Spleen (tissue), 11 donors: ENCODE results near the gene CDK19. TPM values are rescaled to one million over a fixed set of nuclear protein-coding genes. Genes with fewer than 3 reads are reported as not detected.

ENCODE experiments used
- DNase-seq: peaks from one replicate; pipeline ENCODE4 v3.0.0-alpha.2; 2020
- H3K27ac ChIP-seq, 8 donors: fragments of 200-600 bp; sonication (generic) in 7 of 8; 1 replicate in 4 of 8; 2 replicates in 4 of 8; pipeline versions ENCODE4 v1.5.0 to v1.8.0; 2016 to 2021; ENCODE audit warnings: inconsistent platforms in 4 of 8, mild to moderate bottlenecking in 4 of 8, moderate library complexity in 1 of 8
- H3K27me3 ChIP-seq, 7 donors: fragments of 200-600 bp; sonication (generic) in 6 of 7; replicated peaks in 1 of 7; 1 replicate in 4 of 7; 2 replicates in 3 of 7; pipeline versions ENCODE4 v1.5.0 to v1.8.0; 2016 to 2021; ENCODE audit warnings: inconsistent platforms in 3 of 7, mild to moderate bottlenecking in 1 of 7
- H3K36me3 ChIP-seq, 6 donors: fragments of 200-600 bp; sonication (generic) in 5 of 6; 1 replicate in 4 of 6; 2 replicates in 2 of 6; pipeline versions ENCODE4 v1.5.0 to v1.8.0; 2016 to 2021; ENCODE audit warnings: inconsistent platforms in 2 of 6
- H3K4me1 ChIP-seq, 6 donors: fragments of 200-600 bp; sonication (generic) in 5 of 6; 1 replicate in 3 of 6; 2 replicates in 3 of 6; pipeline versions ENCODE4 v1.5.0 to v1.8.0; 2016 to 2021; ENCODE audit warnings: inconsistent platforms in 3 of 6
- H3K4me3 ChIP-seq, 8 donors: fragments of 200-600 bp; sonication (generic) in 7 of 8; 1 replicate in 4 of 8; 2 replicates in 4 of 8; pipeline versions ENCODE4 v1.5.0 to v1.8.0; 2016 to 2021; ENCODE audit warnings: inconsistent platforms in 4 of 8, mild to moderate bottlenecking in 4 of 8, moderate library complexity in 2 of 8
- H3K9me3 ChIP-seq, 8 donors: fragments of 200-600 bp; sonication (generic) in 7 of 8; 1 replicate in 4 of 8; 2 replicates in 4 of 8; pipeline versions ENCODE4 v1.5.0 to v1.8.0; 2016 to 2021; ENCODE audit warnings: inconsistent platforms in 4 of 8
- CTCF ChIP-seq, 11 experiments: fragments of 200-600 bp in 7 of 11; fragments of 450-650 bp in 4 of 11; sonication (generic) in 4 of 11; IDR thresholded peaks in 8 of 11; conservative IDR thresholded peaks in 3 of 11; 1 replicate in 7 of 11; 2 replicates in 4 of 11; pipeline versions ENCODE4 v1.4.0 to v1.8.0; 2016 to 2021; ENCODE audit warnings: antibody characterized with exemption in 11 of 11, inconsistent platforms in 4 of 11, mild to moderate bottlenecking in 1 of 11
- POLR2A ChIP-seq, 3 donors: fragments of 450-650 bp; IDR thresholded peaks; one replicate each; pipeline ENCODE4 v1.5.1; 2017; ENCODE audit warnings: antibody characterized with exemption in 3 of 3, mild to moderate bottlenecking in 1 of 3
- POLR2AphosphoS5 ChIP-seq, 3 donors: sonication (generic); formaldehyde crosslinking; IDR thresholded peaks; one replicate each; pipeline ENCODE4 v1.5.1; 2017; ENCODE audit warnings: antibody characterized with exemption in 3 of 3
- WGBS, 5 donors: extraction: QIAGEN DNeasy Blood & Tissue Kit in 3 of 5; methylation state at CpG; one replicate each; pipeline versions ENCODE4 v1.1.5 to v1.1.7; 2013 to 2018; 5-methylcytosine and 5-hydroxymethylcytosine counted together
- intact Hi-C: fragments of 100-400 bp; cut with DNase I; formaldehyde crosslinking; loops from one replicate; pipeline ENCODE4 v1.15.0; 2023; ENCODE audit warnings: low total_unique reads
- polyA plus RNA-seq, 3 donors: library from polyadenylated mRNA; stranded (reverse); fragments of 200-250 nt; gene quantifications; one replicate each; pipeline ENCODE4 v1.2.1, GENCODE V29; 2013
- total RNA-seq, 7 donors: library from RNA; depleted of rRNA in 3 of 7; stranded (reverse); fragments of >200 nt in 3 of 7; fragmentation: NEBNext Ultra II Directional in 4 of 7; extraction: Animal tissue kit (Norgen Biotek cat#: 25700) in 4 of 7; gene quantifications; one replicate each; pipeline versions ENCODE4 v1.1.0 to v1.2.1, GENCODE V29; 2016 to 2021
- donor health status: healthy with polysubstance abuse.
- donor health status: DM: no; HTN: no; CAD: no; lungs with moderate emphysema.
- donor health status: DM: no; HTN: no; CAD: no.
- donor health status: Bipolar disorder and iron deficiency.
- donor health status: healthy.
- donor health status: DM: no; HTN: no; CAD: no.
- donor health status: DM: yes; HTN: yes; CAD: no.

CDK19 gene
- total and polyA plus RNA-seq, 10 donors = 7.9 to 29.8 (median 21.7) TPM

- H3K27me3 ChIP-seq = no peaks in the 10 kb centered on the region
- TF ChIP-seq POLR2AphosphoS5 (IDR thresholded peaks at IDR 0.05) (no peak), CTCF (IDR thresholded peaks at IDR 0.05 in 8 of 11, conservative IDR thresholded peaks at IDR 0.05 in 3 of 11) (no peak), POLR2A (IDR thresholded peaks at IDR 0.05) (no peak)
- peaks cover 0 to 9% (median 0%) of the 10 kb centered on the region in 6 donors for H3K36me3 ChIP-seq
- H3K27ac ChIP-seq = no peak overlapping the region
- peaks cover 7 to 44% (median 32%) of the 10 kb centered on the region in 6 donors for H3K4me1 ChIP-seq
- peaks cover 0 to 4% (median 0%) of the 10 kb centered on the region in 8 donors for H3K9me3 ChIP-seq
- intact Hi-C loops = no loop called here
- DNase-seq = no peak
- H3K4me3 ChIP-seq = no peak overlapping the region
- 74 to 100% (median 94%) methylated on average over 3 of the region's 3 CpGs for WGBS, 5 donors
Measured at GRCh38 chr6:110690106-110690654, 125.1 kb downstream of the CDK19 start.

- H3K27ac ChIP-seq = peak overlapping the region in 1 of 8 donors; percentile 34
- peaks cover 0 to 9% (median 0%) of the 10 kb centered on the region in 6 donors for H3K36me3 ChIP-seq
- H3K9me3 ChIP-seq = peaks cover 0 to 4% (median 0%) of the 10 kb centered on the region in 8 donors
- H3K4me1 ChIP-seq = peaks cover 7 to 44% (median 32%) of the 10 kb centered on the region in 6 donors
- 84 to 92% (median 86%) methylated on average over 6 of the region's 6 CpGs for WGBS, 5 donors
- no peak for TF ChIP-seq POLR2A (IDR thresholded peaks at IDR 0.05)
- TF ChIP-seq POLR2AphosphoS5 (IDR thresholded peaks at IDR 0.05) = no peak
- no peak for TF ChIP-seq CTCF (IDR thresholded peaks at IDR 0.05 in 8 of 11, conservative IDR thresholded peaks at IDR 0.05 in 3 of 11)
- DNase-seq = no peak
- H3K27me3 ChIP-seq = no peaks in the 10 kb centered on the region
- no peak overlapping the region for H3K4me3 ChIP-seq
- intact Hi-C loops = loop anchor here (10.0 kb wide), 1 partner anchor 125 kb away; the partner anchor contains the start of gene CDK19
Measured at GRCh38 chr6:110689275-110689935, 125.9 kb downstream of the CDK19 start.

- intact Hi-C loops = loop anchor here (10.0 kb wide), 1 partner anchor 126 kb away; the partner anchor contains the start of gene CDK19
- peaks cover 7 to 44% (median 32%) of the 10 kb centered on the region in 6 donors for H3K4me1 ChIP-seq
- WGBS, 5 donors = 41 to 68% (median 47%) methylated on average over 4 to 6 of the region's 6 CpGs
- H3K36me3 ChIP-seq = peaks cover 0 to 9% (median 0%) of the 10 kb centered on the region in 6 donors
- TF ChIP-seq CTCF (IDR thresholded peaks at IDR 0.05 in 8 of 11, conservative IDR thresholded peaks at IDR 0.05 in 3 of 11) (no peak), POLR2A (IDR thresholded peaks at IDR 0.05) (no peak), POLR2AphosphoS5 (IDR thresholded peaks at IDR 0.05) (no peak)
- H3K27me3 ChIP-seq = no peaks in the 10 kb centered on the region
- DNase-seq = no peak
- H3K9me3 ChIP-seq = no peaks in the 10 kb centered on the region
- peak overlapping the region in 3 of 8 donors; percentile 1 to 42 (median 34) for H3K27ac ChIP-seq
- no peak overlapping the region for H3K4me3 ChIP-seq
Measured at GRCh38 chr6:110688661-110689268, 126.5 kb downstream of the CDK19 start.

GRCh38 chr6:110687326-110687725 is 127.9 kb downstream of the CDK19 start:
- peaks cover 11 to 56% (median 40%) of the 10 kb centered on the region in 6 donors for H3K4me1 ChIP-seq
- no peak overlapping the region for H3K4me3 ChIP-seq
- WGBS, 5 donors = 0 to 10% (median 5%) methylated on average over 1 of the region's 1 CpG
- intact Hi-C loops = loop anchor here (10.0 kb wide), 1 partner anchor 127 kb away; the partner anchor contains the start of gene CDK19
- DNase-seq = no peak
- no peaks in the 10 kb centered on the region for H3K36me3 ChIP-seq
- H3K27me3 ChIP-seq = no peaks in the 10 kb centered on the region
- peak overlapping the region in 4 of 8 donors; percentile 8 to 51 (median 38) for H3K27ac ChIP-seq
- H3K9me3 ChIP-seq = no peaks in the 10 kb centered on the region
- TF ChIP-seq POLR2AphosphoS5 (IDR thresholded peaks at IDR 0.05) (no peak), CTCF (IDR thresholded peaks at IDR 0.05 in 8 of 11, conservative IDR thresholded peaks at IDR 0.05 in 3 of 11) (no peak), POLR2A (IDR thresholded peaks at IDR 0.05) (no peak)
